ENCODE data around the gene PHACTR3.

PHACTR3 gene

GRCh38 chr20:59736366-59736765 is 132.0 kb downstream of the PHACTR3 start:
- H3K4me1 ChIP-seq (ENCODE audit: control insufficient read depth in 1 of 2, insufficient read depth in 2 of 2, low read length in 2 of 2) = no peaks in the 10 kb centered on the region
- H3K27me3 ChIP-seq (ENCODE audit: control insufficient read depth in 1 of 2, insufficient read depth in 2 of 2, low read length in 2 of 2) = no peaks in the 10 kb centered on the region
- no peak overlapping the region for H3K4me3 ChIP-seq (ENCODE audit: low read depth in 1 of 2, low read length in 2 of 2)
- H3K27ac ChIP-seq (ENCODE audit: low read depth, low read length) = no peak overlapping the region
- H3K9me3 ChIP-seq (ENCODE audit: control insufficient read depth in 1 of 2, low read length in 2 of 2) = no peaks in the 10 kb centered on the region
- no peaks in the 10 kb centered on the region for H3K36me3 ChIP-seq (ENCODE audit: control insufficient read depth in 1 of 2, insufficient read depth in 2 of 2, low read length in 2 of 2)
- H3K9ac ChIP-seq (ENCODE audit: low read depth in 1 of 2, low read length in 2 of 2) = no peak overlapping the region

DNA sequence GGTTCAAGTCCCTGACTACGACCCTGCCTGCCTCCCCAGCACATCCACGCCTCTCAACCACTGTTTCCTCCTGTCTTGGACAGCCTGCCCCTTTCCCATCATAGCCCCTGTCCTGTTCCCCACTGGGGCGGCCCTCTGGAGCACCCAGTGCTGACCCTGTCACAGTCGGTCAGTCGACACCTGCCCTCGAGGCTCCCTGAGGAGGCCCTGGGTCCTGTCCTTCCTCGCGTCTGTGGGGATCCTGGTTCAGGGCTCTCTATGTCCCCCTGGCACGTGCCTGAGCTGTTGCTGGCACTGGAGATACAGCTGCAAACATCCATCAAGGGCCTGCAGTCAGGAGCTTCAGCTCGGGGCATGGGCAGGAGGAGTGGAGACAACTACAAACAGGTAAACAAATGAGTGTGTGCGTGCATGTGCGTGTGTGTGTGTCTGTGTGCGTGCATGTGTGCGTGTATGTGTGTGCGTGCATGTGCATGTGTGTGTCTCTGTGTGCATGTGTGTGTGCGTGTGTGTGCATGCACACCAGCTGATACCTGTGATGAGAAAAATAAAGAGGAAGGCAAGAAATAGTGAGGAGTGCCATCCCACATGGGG is 132.8 kb downstream of the PHACTR3 start:
- H3K4me1 ChIP-seq (ENCODE audit: control insufficient read depth in 1 of 2, insufficient read depth in 2 of 2, low read length in 2 of 2) = no peaks in the 10 kb centered on the region
- H3K4me3 ChIP-seq (ENCODE audit: low read depth in 1 of 2, low read length in 2 of 2) = no peak overlapping the region
- no peaks in the 10 kb centered on the region for H3K36me3 ChIP-seq (ENCODE audit: control insufficient read depth in 1 of 2, insufficient read depth in 2 of 2, low read length in 2 of 2)

GRCh38 chr20:59737816-59738215 is 133.5 kb downstream of the PHACTR3 start:
- no peaks in the 10 kb centered on the region for H3K4me1 ChIP-seq (ENCODE audit: control insufficient read depth in 1 of 2, insufficient read depth in 2 of 2, low read length in 2 of 2)
- H3K9ac ChIP-seq (ENCODE audit: low read depth in 1 of 2, low read length in 2 of 2) = no peak overlapping the region
- no peaks in the 10 kb centered on the region for H3K27me3 ChIP-seq (ENCODE audit: control insufficient read depth in 1 of 2, insufficient read depth in 2 of 2, low read length in 2 of 2)
- no peak overlapping the region for H3K4me3 ChIP-seq (ENCODE audit: low read depth in 1 of 2, low read length in 2 of 2)
- H3K36me3 ChIP-seq (ENCODE audit: control insufficient read depth in 1 of 2, insufficient read depth in 2 of 2, low read length in 2 of 2) = no peaks in the 10 kb centered on the region
- no peaks in the 10 kb centered on the region for H3K9me3 ChIP-seq (ENCODE audit: control insufficient read depth in 1 of 2, low read length in 2 of 2)
- no peak overlapping the region for H3K27ac ChIP-seq (ENCODE audit: low read depth, low read length)

More for the DNA sequence above, 132.8 kb downstream of the PHACTR3 start:
- H3K27ac ChIP-seq (ENCODE audit: low read depth, low read length) = no peak overlapping the region
- no peaks in the 10 kb centered on the region for H3K27me3 ChIP-seq (ENCODE audit: control insufficient read depth in 1 of 2, insufficient read depth in 2 of 2, low read length in 2 of 2)
- H3K9me3 ChIP-seq (ENCODE audit: control insufficient read depth in 1 of 2, low read length in 2 of 2) = no peaks in the 10 kb centered on the region
- no peak overlapping the region for H3K9ac ChIP-seq (ENCODE audit: low read depth in 1 of 2, low read length in 2 of 2)

DNA sequence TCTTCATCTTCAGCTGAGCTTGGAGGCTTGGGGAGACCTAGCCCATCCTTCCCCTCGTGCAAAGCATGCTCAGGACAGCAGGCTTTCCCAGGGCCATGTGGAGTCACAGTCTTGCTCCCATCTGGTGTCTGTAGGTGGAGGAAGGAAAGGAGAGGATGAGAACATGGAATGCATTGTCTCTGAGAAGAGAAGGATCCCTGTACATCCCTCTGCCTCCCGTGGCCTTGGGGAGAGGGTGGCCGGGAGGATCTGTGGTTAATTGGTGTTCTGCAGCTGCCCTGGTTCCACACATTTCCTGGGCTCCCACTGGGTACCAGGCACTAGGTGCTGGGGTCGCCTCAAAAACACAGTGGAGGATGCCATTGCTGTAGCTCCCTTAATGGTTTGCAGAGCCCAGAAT is 134.5 kb downstream of the PHACTR3 start:
- Histone ChIP-seq H3K36me3 (ENCODE audit: control insufficient read depth in 1 of 2, insufficient read depth in 2 of 2, low read length in 2 of 2) (no peaks in the 10 kb centered on the region), H3K9ac (ENCODE audit: low read depth in 1 of 2, low read length in 2 of 2) (no peak overlapping the region), H3K27me3 (ENCODE audit: control insufficient read depth in 1 of 2, insufficient read depth in 2 of 2, low read length in 2 of 2) (no peaks in the 10 kb centered on the region), H3K9me3 (ENCODE audit: control insufficient read depth in 1 of 2, low read length in 2 of 2) (no peaks in the 10 kb centered on the region), H3K4me3 (ENCODE audit: low read depth in 1 of 2, low read length in 2 of 2) (no peak overlapping the region), H3K4me1 (ENCODE audit: control insufficient read depth in 1 of 2, insufficient read depth in 2 of 2, low read length in 2 of 2) (no peaks in the 10 kb centered on the region), H3K27ac (ENCODE audit: low read depth, low read length) (no peak overlapping the region)

DNA sequence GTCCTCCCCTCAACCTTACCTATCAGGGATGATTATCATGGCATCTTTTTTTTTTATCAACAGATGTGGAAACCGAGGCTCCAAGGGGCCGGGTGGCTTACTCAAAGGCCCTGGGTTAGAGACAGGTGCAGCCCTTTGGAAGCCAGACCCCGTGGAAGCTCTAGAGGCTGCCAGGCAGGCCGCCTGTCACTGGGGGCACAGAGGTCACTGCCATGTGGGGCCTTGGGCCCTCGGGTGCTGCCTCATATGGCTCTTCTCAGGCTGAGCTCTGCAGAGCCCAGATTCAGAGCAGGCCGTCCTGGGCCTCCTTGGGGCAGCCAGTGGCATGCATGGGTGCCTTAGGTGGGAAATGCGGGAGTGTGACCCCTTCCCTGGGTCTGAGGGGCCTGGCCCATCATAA is 136.3 kb downstream of the PHACTR3 start:
- no peaks in the 10 kb centered on the region for H3K4me1 ChIP-seq (ENCODE audit: control insufficient read depth in 1 of 2, insufficient read depth in 2 of 2, low read length in 2 of 2)
- H3K9me3 ChIP-seq (ENCODE audit: control insufficient read depth in 1 of 2, low read length in 2 of 2) = no peaks in the 10 kb centered on the region
- no peak overlapping the region for H3K9ac ChIP-seq (ENCODE audit: low read depth in 1 of 2, low read length in 2 of 2)
- no peaks in the 10 kb centered on the region for H3K27me3 ChIP-seq (ENCODE audit: control insufficient read depth in 1 of 2, insufficient read depth in 2 of 2, low read length in 2 of 2)
- H3K27ac ChIP-seq (ENCODE audit: low read depth, low read length) = no peak overlapping the region
- H3K36me3 ChIP-seq (ENCODE audit: control insufficient read depth in 1 of 2, insufficient read depth in 2 of 2, low read length in 2 of 2) = no peaks in the 10 kb centered on the region
- no peak overlapping the region for H3K4me3 ChIP-seq (ENCODE audit: low read depth in 1 of 2, low read length in 2 of 2)

DNA sequence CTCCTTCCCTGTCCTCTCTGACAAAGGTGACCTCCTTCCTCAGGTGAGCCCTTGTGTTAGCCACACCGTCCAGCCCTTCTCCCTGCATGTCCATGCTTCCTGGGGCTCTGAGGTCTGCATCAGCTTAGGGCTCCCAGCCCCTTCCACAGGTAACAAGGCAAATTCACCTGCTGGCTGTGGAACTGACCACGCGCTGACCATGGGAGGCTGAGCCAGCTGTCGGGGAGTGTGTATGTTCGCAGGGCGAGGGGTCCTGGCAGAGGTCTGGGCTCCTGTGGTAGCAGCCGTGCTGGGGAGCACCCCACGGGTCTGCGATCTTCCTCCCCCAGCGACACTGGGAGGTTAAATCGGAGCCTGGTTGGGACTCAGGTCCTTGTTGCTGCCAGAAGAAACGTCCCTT is 136.7 kb downstream of the PHACTR3 start:
- Histone ChIP-seq H3K27me3 (ENCODE audit: control insufficient read depth in 1 of 2, insufficient read depth in 2 of 2, low read length in 2 of 2) (no peaks in the 10 kb centered on the region), H3K4me3 (ENCODE audit: low read depth in 1 of 2, low read length in 2 of 2) (no peak overlapping the region), H3K36me3 (ENCODE audit: control insufficient read depth in 1 of 2, insufficient read depth in 2 of 2, low read length in 2 of 2) (no peaks in the 10 kb centered on the region), H3K27ac (ENCODE audit: low read depth, low read length) (no peak overlapping the region), H3K9me3 (ENCODE audit: control insufficient read depth in 1 of 2, low read length in 2 of 2) (no peaks in the 10 kb centered on the region), H3K4me1 (ENCODE audit: control insufficient read depth in 1 of 2, insufficient read depth in 2 of 2, low read length in 2 of 2) (no peaks in the 10 kb centered on the region), H3K9ac (ENCODE audit: low read depth in 1 of 2, low read length in 2 of 2) (no peak overlapping the region)

- no peak overlapping the region for H3K27ac ChIP-seq (ENCODE audit: low read depth, low read length)
- no peak overlapping the region for H3K9ac ChIP-seq (ENCODE audit: low read depth in 1 of 2, low read length in 2 of 2)
- no peaks in the 10 kb centered on the region for H3K36me3 ChIP-seq (ENCODE audit: control insufficient read depth in 1 of 2, insufficient read depth in 2 of 2, low read length in 2 of 2)
- H3K27me3 ChIP-seq (ENCODE audit: control insufficient read depth in 1 of 2, insufficient read depth in 2 of 2, low read length in 2 of 2) = no peaks in the 10 kb centered on the region
- no peak overlapping the region for H3K4me3 ChIP-seq (ENCODE audit: low read depth in 1 of 2, low read length in 2 of 2)
- no peaks in the 10 kb centered on the region for H3K9me3 ChIP-seq (ENCODE audit: control insufficient read depth in 1 of 2, low read length in 2 of 2)
- H3K4me1 ChIP-seq (ENCODE audit: control insufficient read depth in 1 of 2, insufficient read depth in 2 of 2, low read length in 2 of 2) = no peaks in the 10 kb centered on the region
These were observed 138.2 kb downstream of the PHACTR3 start for GRCh38 chr20:59742351-59743095.

DNA sequence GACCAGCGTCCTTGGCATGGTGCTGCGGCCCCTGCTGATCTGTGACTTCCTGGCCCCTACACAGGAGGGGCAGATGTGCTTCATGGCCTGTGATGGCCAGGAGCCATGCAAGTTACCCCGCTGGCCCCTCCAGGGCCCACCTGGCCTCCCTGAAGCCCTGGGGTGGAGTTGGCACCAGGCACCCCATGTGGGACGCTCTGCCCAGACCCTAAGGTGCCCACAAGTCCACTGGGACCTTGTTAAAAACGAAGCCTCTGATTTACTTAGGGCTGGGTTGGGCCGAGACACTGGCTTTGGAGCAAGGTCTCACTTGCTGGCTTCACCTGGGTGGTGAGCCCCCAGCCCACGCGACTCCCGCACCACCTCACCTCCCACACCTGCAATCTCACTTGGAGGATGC is 139.0 kb downstream of the PHACTR3 start:
- Histone ChIP-seq H3K36me3 (ENCODE audit: control insufficient read depth in 1 of 2, insufficient read depth in 2 of 2, low read length in 2 of 2) (no peaks in the 10 kb centered on the region), H3K9me3 (ENCODE audit: control insufficient read depth in 1 of 2, low read length in 2 of 2) (no peaks in the 10 kb centered on the region), H3K27ac (ENCODE audit: low read depth, low read length) (no peak overlapping the region), H3K4me1 (ENCODE audit: control insufficient read depth in 1 of 2, insufficient read depth in 2 of 2, low read length in 2 of 2) (no peaks in the 10 kb centered on the region), H3K27me3 (ENCODE audit: control insufficient read depth in 1 of 2, insufficient read depth in 2 of 2, low read length in 2 of 2) (no peaks in the 10 kb centered on the region), H3K4me3 (ENCODE audit: low read depth in 1 of 2, low read length in 2 of 2) (no peak overlapping the region), H3K9ac (ENCODE audit: low read depth in 1 of 2, low read length in 2 of 2) (no peak overlapping the region)

DNA sequence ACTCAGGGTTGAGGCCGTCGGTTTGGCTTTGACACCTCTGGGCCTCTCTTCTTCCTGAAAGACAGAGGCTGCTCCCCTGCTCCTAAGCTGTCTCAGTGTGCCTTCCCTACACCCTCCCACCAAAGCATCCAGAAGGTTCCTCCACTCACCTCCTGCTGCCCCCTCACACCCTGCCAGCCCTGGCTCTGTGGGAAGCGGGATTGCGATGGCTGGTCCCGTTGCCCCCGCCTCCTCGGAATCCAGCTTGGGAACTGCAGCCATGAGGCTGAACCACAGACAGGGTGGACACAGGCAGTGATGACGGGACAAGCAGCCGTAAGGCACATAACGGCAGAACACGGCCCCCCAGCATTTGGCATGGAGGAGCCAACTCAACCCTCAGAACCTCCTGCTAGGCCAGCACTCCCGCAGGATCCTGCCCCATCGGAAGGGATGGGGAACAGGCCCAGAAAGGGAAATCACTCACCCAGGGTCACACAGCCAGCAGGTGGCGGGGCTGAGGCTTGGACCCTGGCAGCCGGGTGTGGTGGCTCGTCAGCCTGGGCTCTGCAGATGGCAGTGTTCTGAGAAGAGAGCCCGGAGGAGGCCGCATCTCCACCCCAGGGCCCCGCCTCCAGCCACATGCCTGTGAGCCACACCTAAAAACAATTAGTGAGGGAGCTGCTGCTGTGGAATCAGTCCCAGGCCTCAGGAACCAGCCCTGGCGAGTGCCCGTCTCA is 139.6 kb downstream of the PHACTR3 start:
- no peak overlapping the region for H3K9ac ChIP-seq (ENCODE audit: low read depth in 1 of 2, low read length in 2 of 2)
- H3K27ac ChIP-seq (ENCODE audit: low read depth, low read length) = no peak overlapping the region
- no peaks in the 10 kb centered on the region for H3K27me3 ChIP-seq (ENCODE audit: control insufficient read depth in 1 of 2, insufficient read depth in 2 of 2, low read length in 2 of 2)
- no peak overlapping the region for H3K4me3 ChIP-seq (ENCODE audit: low read depth in 1 of 2, low read length in 2 of 2)
- no peaks in the 10 kb centered on the region for H3K9me3 ChIP-seq (ENCODE audit: control insufficient read depth in 1 of 2, low read length in 2 of 2)
- no peaks in the 10 kb centered on the region for H3K36me3 ChIP-seq (ENCODE audit: control insufficient read depth in 1 of 2, insufficient read depth in 2 of 2, low read length in 2 of 2)
- H3K4me1 ChIP-seq (ENCODE audit: control insufficient read depth in 1 of 2, insufficient read depth in 2 of 2, low read length in 2 of 2) = no peaks in the 10 kb centered on the region

GRCh38 chr20:59744756-59745155 is 140.4 kb downstream of the PHACTR3 start:
- Histone ChIP-seq H3K27me3 (ENCODE audit: control insufficient read depth in 1 of 2, insufficient read depth in 2 of 2, low read length in 2 of 2) (no peaks in the 10 kb centered on the region), H3K4me1 (ENCODE audit: control insufficient read depth in 1 of 2, insufficient read depth in 2 of 2, low read length in 2 of 2) (no peaks in the 10 kb centered on the region), H3K9ac (ENCODE audit: low read depth in 1 of 2, low read length in 2 of 2) (no peak overlapping the region), H3K4me3 (ENCODE audit: low read depth in 1 of 2, low read length in 2 of 2) (no peak overlapping the region), H3K36me3 (ENCODE audit: control insufficient read depth in 1 of 2, insufficient read depth in 2 of 2, low read length in 2 of 2) (no peaks in the 10 kb centered on the region), H3K27ac (ENCODE audit: low read depth, low read length) (no peak overlapping the region), H3K9me3 (ENCODE audit: control insufficient read depth in 1 of 2, low read length in 2 of 2) (no peaks in the 10 kb centered on the region)
